ENCODE data around the gene BRSK2.

BRSK2 gene

GRCh38 chr11:1451781-1452470, 62.2 kb downstream of the BRSK2 start:
- Mint-ChIP-seq H3K27ac (no peak overlapping the region), H3K4me3 (no peak overlapping the region), H3K27me3 (ENCODE audit: low read depth, poor library complexity) (no peaks in the 10 kb centered on the region), H3K9me3 (no peaks in the 10 kb centered on the region), H3K4me1 (no peaks in the 10 kb centered on the region), H3K36me3 (ENCODE audit: low read depth) (no peaks in the 10 kb centered on the region)
- TF ChIP-seq, protein P1, sequence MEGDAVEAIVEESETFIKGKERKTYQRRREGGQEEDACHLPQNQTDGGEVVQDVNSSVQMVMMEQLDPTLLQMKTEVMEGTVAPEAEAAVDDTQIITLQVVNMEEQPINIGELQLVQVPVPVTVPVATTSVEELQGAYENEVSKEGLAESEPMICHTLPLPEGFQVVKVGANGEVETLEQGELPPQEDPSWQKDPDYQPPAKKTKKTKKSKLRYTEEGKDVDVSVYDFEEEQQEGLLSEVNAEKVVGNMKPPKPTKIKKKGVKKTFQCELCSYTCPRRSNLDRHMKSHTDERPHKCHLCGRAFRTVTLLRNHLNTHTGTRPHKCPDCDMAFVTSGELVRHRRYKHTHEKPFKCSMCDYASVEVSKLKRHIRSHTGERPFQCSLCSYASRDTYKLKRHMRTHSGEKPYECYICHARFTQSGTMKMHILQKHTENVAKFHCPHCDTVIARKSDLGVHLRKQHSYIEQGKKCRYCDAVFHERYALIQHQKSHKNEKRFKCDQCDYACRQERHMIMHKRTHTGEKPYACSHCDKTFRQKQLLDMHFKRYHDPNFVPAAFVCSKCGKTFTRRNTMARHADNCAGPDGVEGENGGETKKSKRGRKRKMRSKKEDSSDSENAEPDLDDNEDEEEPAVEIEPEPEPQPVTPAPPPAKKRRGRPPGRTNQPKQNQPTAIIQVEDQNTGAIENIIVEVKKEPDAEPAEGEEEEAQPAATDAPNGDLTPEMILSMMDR (IDR thresholded peaks at IDR 0.05) = no peak
- no peak for DNase-seq

- TF ChIP-seq, protein P1 (IDR thresholded peaks at IDR 0.05) = no peak
- H3K4me3 Mint-ChIP-seq = no peak overlapping the region
Observed at GRCh38 chr11:1452744-1453143, 63.0 kb downstream of the BRSK2 start.

GRCh38 chr11:1453611-1454034, 63.9 kb downstream of the BRSK2 start:
- Mint-ChIP-seq H3K9me3 (no peaks in the 10 kb centered on the region), H3K36me3 (ENCODE audit: low read depth) (no peaks in the 10 kb centered on the region), H3K27ac (no peak overlapping the region), H3K4me1 (no peaks in the 10 kb centered on the region), H3K27me3 (ENCODE audit: low read depth, poor library complexity) (no peaks in the 10 kb centered on the region), H3K4me3 (no peak overlapping the region)
- DNase-seq = peak; percentile 50
- TF ChIP-seq, protein P1 (IDR thresholded peaks at IDR 0.05) = no peak

More at GRCh38 chr11:1452744-1453143, 63.0 kb downstream of the BRSK2 start:
- no peak overlapping the region for H3K27ac Mint-ChIP-seq
- no peaks in the 10 kb centered on the region for H3K36me3 Mint-ChIP-seq (ENCODE audit: low read depth)
- no peak for DNase-seq
- no peaks in the 10 kb centered on the region for H3K4me1 Mint-ChIP-seq
- no peaks in the 10 kb centered on the region for H3K9me3 Mint-ChIP-seq
- H3K27me3 Mint-ChIP-seq (ENCODE audit: low read depth, poor library complexity) = no peaks in the 10 kb centered on the region

- no peaks in the 10 kb centered on the region for H3K9me3 Mint-ChIP-seq
- DNase-seq = no peak
- no peak overlapping the region for H3K4me3 Mint-ChIP-seq
- H3K36me3 Mint-ChIP-seq (ENCODE audit: low read depth) = no peaks in the 10 kb centered on the region
- TF ChIP-seq, protein P1 (IDR thresholded peaks at IDR 0.05) = no peak
- no peak overlapping the region for H3K27ac Mint-ChIP-seq
- peaks cover under 1% of the 10 kb centered on the region for H3K4me1 Mint-ChIP-seq
- H3K27me3 Mint-ChIP-seq (ENCODE audit: low read depth, poor library complexity) = no peaks in the 10 kb centered on the region
Observed at GRCh38 chr11:1454576-1454975, 64.8 kb downstream of the BRSK2 start.

GRCh38 chr11:1455032-1455762, 65.5 kb downstream of the BRSK2 start:
- Mint-ChIP-seq H3K4me3 (no peak overlapping the region), H3K9me3 (no peaks in the 10 kb centered on the region), H3K27ac (no peak overlapping the region), H3K36me3 (ENCODE audit: low read depth) (no peaks in the 10 kb centered on the region), H3K4me1 (peaks cover 7% of the 10 kb centered on the region), H3K27me3 (ENCODE audit: low read depth, poor library complexity) (no peaks in the 10 kb centered on the region)
- DNase-seq = no peak
- TF ChIP-seq, protein P1 (IDR thresholded peaks at IDR 0.05) = no peak

- Mint-ChIP-seq H3K27me3 (ENCODE audit: low read depth, poor library complexity) (no peaks in the 10 kb centered on the region), H3K4me3 (no peak overlapping the region), H3K4me1 (peaks cover 11% of the 10 kb centered on the region), H3K9me3 (no peaks in the 10 kb centered on the region), H3K36me3 (ENCODE audit: low read depth) (no peaks in the 10 kb centered on the region), H3K27ac (no peak overlapping the region)
- no peak for DNase-seq
- TF ChIP-seq, protein P1 (IDR thresholded peaks at IDR 0.05) = no peak
Observed at GRCh38 chr11:1455763-1456060, 66.0 kb downstream of the BRSK2 start.

Data from nephron progenitor cell (in vitro differentiated cells).